Right renal pelvis (tissue), 4 donors: Measurements from ENCODE around the gene SLC39A9. TPM values are rescaled to one million over a fixed set of nuclear protein-coding genes. Genes with fewer than 3 reads are reported as not detected.
"Not testable (repeated sequence)": the region's sequence is repeated elsewhere in the genome, so short reads cannot be mapped to it uniquely, and the experiment has no call there.

ENCODE experiments used
- DNase-seq, 4 donors: peaks; one replicate each; pipeline ENCODE4 v3.0.0-alpha.2; 2013; ENCODE audit warnings: low read depth in 4 of 4, low spot score in 3 of 4, missing footprints in 1 of 4
- polyA plus RNA-seq, 4 donors: library from polyadenylated mRNA; unstranded; fragments of 120-200 nt; gene quantifications; one replicate each; pipeline ENCODE4 v1.2.1, GENCODE V29; 2013; ENCODE audit not compliant: insufficient read length in 4 of 4

The SLC39A9 gene
- polyA plus RNA-seq, 4 donors, result 79.0 to 89.3 (median 86.3) TPM

DNA sequence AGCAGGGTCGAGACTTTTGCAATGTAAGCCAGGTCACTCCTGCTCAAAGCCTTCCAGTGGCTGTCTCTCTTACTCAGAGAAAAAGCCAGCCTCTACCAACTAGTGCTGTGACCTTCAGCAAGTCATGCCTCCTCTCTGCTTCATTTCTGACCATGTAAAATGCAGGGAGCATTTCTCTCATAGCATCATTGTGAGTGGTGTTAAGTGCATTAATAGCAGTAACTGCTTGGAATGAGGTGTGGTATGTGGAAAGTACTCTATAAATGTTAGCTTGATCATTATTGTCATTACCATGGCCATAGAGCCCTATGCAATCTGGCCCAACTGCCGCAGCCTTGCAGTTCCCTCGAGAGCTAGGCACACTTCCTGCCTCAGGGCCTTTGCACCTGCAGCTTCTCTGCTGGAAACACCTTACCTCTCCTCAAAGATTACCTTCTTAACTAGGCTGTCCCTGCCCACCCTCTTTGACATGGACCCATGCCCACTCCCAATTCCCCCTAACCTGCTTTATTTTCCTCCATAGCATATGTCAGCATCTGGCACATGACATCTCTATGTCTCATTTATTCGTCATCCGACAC lies 96.9 kb downstream of the SLC39A9 start:
- DNase-seq, result no peak

DNA sequence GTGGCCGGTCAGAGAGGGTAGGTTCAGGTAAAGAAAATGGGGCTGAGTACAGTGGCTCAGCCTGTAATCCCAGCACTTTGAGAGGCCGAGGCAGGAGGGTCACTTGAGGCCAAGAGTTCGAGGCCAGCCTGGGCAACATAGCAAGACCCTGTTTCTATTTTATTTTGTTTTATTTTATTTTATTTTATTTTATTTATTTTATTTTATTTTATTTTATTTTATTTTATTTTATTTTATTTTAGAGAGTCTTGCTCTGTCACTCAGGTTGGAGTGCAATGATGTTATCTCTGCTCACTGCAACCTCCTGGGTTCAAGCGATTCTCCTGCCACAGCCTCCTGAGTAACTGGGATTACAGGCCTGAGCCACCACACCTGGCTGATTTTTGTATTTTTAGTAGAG lies 99.4 kb downstream of the SLC39A9 start:
- DNase-seq, result not testable (repeated sequence)

DNA sequence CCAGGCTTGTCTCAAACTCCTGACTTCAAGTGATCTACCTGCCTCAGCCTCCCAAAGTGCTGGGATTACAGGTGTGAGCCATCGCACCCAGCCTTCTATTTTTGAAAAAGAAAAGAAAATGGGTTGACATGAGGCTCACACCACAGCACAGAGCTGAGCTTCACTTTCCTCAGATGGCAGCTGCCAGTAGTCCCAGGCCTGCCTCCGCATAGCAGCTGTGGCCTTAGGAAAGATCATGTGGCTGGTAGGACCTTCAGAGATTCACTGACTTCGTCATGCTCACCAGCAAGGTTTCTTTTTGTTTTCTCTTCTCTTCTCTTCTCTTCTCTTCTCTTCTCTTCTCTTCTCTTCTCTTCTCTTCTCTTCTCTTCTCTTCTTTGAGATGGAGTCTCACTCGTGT lies 99.8 kb downstream of the SLC39A9 start:
- not testable (repeated sequence) for DNase-seq

DNA sequence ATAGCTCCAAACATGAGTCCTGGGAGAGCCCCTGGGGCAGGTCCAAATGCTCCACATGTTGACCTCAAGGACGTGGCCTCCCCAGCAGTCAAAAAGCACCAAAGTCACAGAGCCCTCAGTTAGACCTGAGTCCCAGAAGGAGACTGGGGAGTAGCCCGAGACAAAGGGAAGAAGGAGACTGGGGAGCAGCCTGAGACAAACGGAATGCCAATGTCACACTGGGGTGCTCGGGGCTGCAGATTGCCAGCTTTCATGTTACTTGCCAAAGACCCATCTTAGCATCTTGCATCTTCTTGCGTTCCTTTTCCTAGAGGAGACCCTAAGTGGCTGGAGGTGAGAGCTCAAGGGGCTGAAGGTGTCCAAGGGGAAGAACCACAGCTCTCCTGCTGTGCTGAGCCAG lies 100.9 kb downstream of the SLC39A9 start:
- no peak for DNase-seq

DNA sequence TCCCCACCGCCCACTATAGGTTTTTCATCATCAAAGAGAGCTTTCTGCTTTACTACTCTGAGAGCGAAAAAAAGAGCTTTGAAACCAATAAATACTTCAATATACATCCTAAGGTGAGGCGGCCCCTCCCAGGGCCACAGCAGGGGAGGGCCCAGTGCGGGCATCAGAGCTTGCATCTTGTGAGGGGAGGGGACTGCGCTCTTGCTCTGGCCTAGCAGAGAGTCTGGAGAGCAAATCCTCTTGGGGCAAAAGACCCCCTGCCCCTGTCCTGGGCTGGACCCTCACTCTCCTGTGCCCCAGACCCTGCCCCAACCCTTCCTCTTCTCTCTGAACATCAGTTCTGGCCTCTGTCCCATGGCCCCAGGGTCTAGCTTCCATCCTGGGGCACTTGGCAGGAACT lies 101.6 kb downstream of the SLC39A9 start:
- no peak for DNase-seq

DNA sequence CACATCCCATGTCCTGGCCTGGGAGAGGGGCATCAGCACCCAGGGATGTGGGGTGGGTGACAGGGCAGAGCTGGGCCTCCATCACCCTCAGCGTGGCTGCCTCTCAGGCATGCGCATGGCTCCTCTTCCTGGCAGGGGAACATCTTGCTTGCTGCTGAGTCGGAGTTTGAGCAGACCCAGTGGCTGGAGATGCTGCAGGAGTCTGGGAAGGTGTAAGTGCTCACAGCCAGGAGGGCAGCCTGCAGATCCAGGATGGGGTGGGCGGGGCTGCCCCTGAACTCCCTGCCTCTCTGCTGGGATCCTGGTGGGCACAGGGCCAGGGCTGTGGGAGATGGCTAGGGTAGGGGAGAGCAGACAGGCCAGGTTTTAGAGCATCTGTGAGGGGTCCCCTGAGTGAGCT lies 102.2 kb downstream of the SLC39A9 start:
- no peak for DNase-seq

DNA sequence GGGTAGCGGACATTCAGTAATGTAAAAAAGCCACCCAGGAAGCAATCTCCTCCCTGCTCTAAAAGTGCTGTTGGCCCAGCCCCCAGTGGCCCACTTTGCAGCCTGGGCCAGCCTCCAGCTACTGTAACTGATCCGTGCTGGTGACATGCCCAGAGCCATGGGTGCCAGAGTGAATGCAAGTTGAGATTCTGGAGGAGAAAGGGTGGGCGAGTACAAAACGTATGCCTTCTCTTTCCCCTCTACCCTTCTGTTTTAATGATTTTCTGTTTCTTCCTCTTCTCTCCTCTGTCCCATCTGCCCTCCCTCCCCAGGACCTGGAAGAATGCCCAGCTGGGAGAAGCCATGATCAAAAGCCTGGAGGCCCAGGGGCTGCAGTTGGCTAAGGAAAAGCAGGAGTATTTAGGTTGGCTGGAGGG lies 102.9 kb downstream of the SLC39A9 start:
- no peak for DNase-seq

DNA sequence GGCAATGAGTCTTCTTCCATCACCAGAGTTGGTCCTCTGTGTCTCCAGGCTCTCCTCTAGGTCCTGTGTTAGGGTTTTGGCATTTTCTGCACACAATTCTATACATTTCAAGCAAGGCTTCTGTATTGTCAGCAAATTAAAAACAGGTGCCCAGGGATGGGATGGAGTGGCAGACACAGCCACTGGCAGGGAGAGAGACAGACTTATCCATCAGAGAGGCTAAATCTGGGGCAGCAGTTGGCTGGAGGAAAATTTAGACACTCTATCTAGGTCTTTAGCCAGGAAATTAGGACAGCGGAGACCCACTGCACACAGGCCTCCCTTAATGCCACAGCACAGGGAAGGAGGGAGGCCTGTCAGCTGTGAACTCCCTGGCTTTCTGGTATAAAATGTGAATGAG lies 106.3 kb downstream of the SLC39A9 start:
- DNase-seq, result no peak

DNA sequence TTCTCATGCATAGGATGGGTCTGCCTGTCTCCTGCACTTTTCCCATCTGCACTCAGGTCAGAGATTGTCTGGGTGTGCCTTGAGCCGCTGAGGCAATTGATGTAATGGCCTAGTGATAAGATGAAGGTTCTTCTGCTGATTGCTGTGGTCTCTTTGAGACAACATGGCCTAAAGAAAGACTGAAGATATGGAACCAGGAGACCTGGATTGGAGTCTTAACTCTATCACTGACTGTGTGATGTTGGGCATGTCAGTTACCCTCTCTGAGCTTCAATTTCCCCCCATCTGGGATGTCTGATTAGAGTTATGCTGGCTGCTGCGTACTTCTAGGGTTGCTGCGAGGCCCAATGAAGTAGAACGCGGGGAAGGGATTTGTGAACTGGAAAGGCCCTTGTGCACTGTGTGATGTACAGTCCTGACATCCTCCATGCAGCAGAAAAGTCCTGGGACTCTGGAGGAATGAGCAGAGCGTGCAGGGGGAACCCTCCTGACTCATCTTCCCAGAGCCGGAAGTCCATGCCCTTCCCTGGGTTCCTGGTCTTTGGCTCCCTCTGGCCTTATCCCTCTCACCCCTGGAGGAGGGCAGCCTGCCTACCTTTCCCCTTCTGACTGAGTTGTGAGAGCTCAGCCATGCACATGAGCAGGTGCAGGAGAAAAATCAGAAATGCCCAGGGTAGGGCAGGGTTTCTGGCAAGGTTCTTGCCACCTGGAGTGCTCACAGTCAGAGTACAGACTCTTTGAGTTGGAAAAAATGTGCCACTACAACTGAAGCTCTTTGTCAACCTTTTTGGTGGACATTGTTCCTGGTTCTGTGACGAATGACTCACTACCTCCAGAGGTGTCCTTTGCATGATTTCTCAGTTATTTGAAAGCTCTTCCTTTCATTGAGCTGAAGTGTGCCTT lies 107.1 kb downstream of the SLC39A9 start:
- DNase-seq, result no peak

DNA sequence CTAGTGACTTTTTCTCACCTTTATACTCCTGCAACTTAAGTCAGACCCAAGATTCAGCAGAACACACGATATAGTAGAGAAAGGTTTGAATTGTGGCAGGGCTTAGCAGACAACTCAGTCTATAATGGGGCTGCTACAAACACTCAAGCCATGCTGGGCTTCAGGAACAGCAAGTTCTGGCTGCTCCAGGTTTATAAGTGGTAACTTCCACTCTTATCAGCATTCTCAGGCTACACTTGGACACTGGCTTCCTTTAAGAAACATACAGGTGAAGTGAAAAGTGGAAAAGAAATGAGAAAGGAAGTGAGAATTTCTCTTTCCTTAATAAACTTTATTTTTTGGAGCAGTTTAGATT lies 107.7 kb downstream of the SLC39A9 start:
- no peak for DNase-seq

Other genes with a start within 250 kb of the SLC39A9 start
- gene DCAF5, start 245.6 kb upstream of the SLC39A9 start, polyA plus RNA-seq, result 10 to 100 TPM; 55.6 to 62.9 (median 59.8) TPM
- gene EXD2, start 207.2 kb upstream of the SLC39A9 start, polyA plus RNA-seq, result 10 to 100 TPM; 22.7 to 36.3 (median 33.8) TPM
- gene GALNT16, start 138.5 kb upstream of the SLC39A9 start, polyA plus RNA-seq, result 1 to 10 TPM; 2.9 to 4.7 (median 3.7) TPM
- 100 to 1,000 TPM; 300 to 387 (median 351) TPM for gene ERH, start 393 bp upstream of the SLC39A9 start, polyA plus RNA-seq
- gene PLEKHD1, start 86.0 kb downstream of the SLC39A9 start, polyA plus RNA-seq, result 1 to 10 TPM; 4.3 to 6.1 (median 5.2) TPM
- under 1 TPM in 3 of 4 donors, not detected in 1; 0.06 to 0.13 (median 0.07) TPM for gene CCDC177, start 176.2 kb downstream of the SLC39A9 start, polyA plus RNA-seq
- gene SUSD6, start 212.9 kb downstream of the SLC39A9 start, polyA plus RNA-seq, result 10 to 100 TPM; 19.6 to 23.3 (median 21.7) TPM